Measurements from ENCODE around the gene ZMYM2.

ZMYM2 gene

GRCh38 chr13:20109037-20109436 lies 150.5 kb downstream of the ZMYM2 start:
- no peak for DNase-seq

DNA sequence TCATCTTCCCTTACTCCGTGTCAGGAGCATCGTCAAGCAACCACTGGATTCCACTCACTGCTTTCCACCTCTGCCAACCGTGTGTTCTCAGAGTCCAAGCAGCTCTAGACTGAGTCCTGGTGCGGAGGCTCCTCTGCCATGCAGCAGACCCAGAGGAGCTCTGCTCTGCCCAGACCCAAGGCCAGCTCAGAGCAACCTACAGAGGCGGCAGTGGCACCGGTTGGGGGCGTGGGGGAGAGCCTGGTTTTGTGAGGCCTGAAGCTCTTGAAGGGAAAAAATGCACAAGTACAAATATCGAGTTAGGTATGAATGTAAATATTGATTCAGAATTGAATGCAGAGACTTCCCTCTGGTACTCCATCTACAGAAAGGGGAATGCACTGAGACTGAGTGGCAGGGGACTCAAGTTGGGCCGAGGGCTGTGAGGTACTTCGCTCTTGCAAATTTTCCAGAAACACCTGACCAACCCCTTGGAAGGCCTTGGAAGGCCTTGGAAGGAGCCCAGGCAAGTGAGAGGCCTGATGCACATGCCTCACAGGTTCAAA lies 155.6 kb downstream of the ZMYM2 start:
- DNase-seq = no peak

- no peak for DNase-seq
Observed at GRCh38 chr13:20116213-20116612, 157.7 kb downstream of the ZMYM2 start.

GRCh38 chr13:20118268-20119140 lies 160.0 kb downstream of the ZMYM2 start:
- peak; percentile 66 for DNase-seq

GRCh38 chr13:20119960-20120359 lies 161.4 kb downstream of the ZMYM2 start:
- no peak for DNase-seq

GRCh38 chr13:20121159-20121525 lies 162.6 kb downstream of the ZMYM2 start:
- no peak for DNase-seq

- no peak for DNase-seq
Observed at GRCh38 chr13:20124303-20124702, 165.8 kb downstream of the ZMYM2 start.

GRCh38 chr13:20125129-20125782 lies 166.7 kb downstream of the ZMYM2 start:
- peak; percentile 35 for DNase-seq

DNA sequence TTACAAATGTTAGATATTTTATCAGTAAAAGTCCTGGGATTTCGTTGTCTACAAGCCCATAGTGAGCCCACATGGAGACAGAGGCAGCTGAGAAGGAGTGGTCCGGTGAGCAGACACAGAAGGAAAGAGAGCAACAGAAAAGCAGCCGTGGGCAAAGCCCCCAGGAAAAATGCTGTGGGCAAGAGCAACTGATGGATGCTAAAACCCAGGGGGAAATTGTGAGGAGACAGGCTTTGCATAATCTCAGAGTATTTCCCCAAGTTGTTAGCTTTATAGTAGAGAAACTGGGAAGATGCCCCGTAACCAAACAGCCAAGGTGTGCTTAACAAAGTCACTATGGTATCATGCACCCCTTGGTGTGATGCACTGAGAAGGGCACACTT lies 167.2 kb downstream of the ZMYM2 start:
- DNase-seq = no peak

DNA sequence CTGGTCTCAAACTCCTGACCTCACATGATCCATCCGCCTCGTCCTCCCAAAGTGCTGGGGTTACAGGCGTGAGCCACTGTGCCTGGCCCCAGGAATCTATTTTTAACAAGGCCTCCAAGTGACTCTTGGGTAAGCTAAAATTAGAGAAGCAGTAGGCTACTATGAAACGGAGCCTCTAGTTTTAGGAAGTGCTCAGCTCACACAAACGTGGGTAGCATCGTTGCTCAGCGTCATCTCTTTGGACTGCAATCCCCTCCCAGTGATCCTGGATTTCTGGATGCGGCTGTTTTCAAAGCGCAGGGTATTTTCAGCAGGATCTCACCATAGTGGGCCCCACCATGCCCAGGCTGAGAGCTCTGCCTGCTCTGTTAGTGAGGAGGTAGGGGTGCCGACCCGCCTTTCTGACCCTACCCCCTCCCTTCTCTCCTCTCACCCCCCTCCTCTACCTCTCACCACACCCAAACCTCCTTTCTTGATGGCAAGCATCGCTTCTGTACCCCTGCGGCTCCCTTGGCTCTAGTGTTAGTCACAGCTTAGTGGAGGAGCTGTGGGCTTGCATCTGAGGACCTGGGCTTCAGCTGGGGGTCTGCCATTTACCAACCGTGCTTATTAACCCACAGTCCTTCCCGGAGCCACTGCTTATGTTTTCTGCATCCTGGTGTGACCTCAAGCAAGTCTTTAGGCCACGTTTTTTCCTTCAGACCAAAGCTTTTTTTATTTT lies 168.2 kb downstream of the ZMYM2 start:
- DNase-seq = no peak

DNA sequence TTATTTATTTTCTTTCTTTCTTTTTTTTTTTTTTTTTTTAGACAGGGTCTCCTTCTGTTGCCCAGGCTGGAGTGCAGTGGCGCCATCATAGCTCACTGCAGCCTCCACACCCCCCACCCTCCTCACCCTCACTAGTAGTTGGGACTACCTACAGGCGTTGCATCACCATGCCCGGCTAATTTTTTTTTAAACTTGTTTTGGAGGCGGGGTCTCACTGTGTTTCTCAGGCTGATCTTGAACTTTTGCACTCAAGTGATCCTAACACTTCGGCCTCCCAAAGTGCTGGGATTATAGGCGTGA lies 168.7 kb downstream of the ZMYM2 start:
- DNase-seq = no peak

- DNase-seq = peak; percentile 65
Observed at GRCh38 chr13:20127562-20128458, 169.3 kb downstream of the ZMYM2 start.

DNA sequence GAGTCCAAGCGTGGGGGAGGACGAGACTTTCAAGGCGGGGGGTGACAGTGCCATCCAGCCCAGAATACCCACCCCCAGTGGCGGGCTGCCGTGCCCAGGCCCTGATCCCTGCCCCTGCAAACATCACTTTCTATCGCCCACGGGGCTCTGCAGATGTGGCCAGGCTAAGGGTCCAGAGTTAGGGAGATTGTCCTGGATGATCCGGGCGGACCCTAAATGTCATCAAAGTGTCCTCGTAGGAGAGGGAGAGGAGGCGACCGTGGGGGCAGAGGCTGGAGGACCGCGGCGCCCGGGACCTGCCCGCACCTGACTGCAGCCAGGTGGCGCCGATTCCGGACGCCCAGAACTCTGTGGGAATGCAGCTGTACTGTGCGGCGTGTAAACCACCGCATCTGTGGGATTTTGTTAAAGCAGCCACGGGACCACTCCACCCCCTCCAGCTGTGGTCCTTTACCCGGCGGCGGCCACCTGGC lies 170.0 kb downstream of the ZMYM2 start:
- no peak for DNase-seq

DNA sequence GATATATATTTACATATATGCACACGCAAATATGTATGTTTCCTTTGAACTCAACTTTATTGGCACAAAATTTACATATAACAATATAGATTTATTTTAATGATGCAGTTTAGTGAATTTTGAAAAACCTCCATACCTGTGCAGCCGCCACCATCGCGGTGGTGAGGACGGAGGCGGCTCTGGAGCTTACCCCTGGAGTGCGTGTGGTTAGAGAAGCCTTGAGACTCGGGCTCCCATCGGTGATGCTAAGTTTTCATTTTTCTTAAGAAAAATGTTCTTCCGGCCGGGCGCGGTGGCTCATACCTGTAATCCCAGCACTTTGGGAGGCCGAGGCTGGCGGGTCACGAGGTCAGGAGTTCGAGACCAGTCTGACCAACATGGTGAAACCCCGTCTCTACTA lies 170.5 kb downstream of the ZMYM2 start:
- no peak for DNase-seq

- no peak for DNase-seq
Observed at GRCh38 chr13:20130012-20130411, 171.5 kb downstream of the ZMYM2 start.

DNA sequence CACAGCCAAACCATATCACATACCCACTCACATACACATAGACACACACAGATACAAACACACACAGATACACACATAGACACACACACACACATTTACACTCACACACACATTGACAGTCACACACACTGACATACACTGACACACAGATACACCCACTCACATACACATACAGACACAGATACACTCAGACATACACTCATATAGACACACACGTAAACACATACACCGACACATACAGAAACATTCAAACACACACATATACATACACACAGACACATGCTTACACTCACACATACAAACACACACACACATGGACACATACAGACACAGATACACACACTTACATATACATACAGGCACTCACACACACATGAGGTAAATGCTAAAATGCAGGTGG lies 172.1 kb downstream of the ZMYM2 start:
- DNase-seq = no peak

DNA sequence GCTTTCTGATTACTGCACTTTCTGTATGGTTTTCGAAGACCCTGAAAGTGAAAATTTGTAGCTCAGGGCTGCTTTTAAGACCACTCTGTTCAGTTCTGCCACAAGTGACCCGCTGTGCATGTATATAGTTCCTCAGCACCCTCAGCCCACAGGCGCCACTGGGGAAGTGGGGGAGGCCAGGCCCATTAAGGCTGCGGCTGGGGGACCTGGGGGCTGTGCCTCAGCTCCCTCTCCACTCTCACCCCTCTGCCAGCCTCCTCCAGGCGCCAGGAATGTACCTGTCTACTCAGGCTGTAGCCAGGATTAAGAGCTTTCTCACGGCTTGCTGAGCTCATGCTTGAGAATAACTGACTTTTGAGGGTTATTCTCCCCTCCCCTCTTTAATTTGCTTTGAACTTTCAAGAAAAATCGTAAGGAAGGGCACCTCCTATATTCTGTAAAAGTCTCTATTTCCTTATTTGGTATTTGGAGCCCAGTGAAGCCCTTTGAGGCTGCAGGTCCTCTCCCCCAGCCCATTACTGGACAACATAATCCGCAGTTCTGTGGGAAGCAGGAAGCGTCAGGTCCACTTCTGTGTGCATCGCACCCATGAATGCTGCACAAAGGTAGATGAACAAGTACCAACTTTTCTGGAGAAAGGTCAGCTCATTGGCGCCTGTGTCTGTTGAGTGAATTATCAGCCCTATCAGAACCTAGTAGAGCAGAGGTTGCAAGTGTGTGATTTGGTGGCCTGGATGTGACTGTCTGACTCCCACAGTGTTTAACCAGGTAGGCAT lies 172.7 kb downstream of the ZMYM2 start:
- no peak for DNase-seq

DNA sequence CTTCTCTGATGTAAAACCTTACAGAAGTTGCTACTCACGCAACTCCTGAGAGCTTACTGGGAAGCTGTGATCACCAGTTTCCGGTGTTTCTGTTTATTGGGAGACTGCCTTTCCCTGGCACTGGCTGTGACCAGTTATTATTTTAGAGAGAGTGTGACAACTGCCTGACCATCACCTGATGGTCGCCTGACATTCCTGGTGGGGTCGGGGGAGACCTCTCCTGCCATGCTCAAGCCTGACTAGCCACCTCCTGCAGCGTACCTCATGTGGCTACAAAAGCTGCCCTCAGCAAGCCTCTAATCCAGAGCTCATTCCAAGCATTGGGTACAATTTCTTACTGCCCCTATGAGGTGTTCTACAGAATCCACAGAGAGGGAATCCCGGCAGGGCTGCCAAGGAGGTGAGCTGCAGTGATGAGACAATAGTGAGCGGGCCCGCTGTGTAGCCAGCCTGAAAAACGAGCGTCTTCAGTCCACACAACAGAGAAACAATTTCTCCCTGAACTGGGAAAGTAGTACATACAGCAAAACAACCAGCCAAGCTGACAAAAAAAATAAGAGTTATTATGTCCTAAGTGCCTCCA lies 173.6 kb downstream of the ZMYM2 start:
- no peak for DNase-seq

- no peak for DNase-seq
Observed at GRCh38 chr13:20134732-20135131, 176.2 kb downstream of the ZMYM2 start.

- DNase-seq = no peak
Observed at GRCh38 chr13:20136781-20137703, 178.5 kb downstream of the ZMYM2 start.
